G401 (cell line): ENCODE data around the gene UNC13A. TPM values are rescaled to one million over a fixed set of nuclear protein-coding genes. Genes with fewer than 3 reads are reported as not detected.

ENCODE experiments used
- DNase-seq: peaks from one replicate; pipeline ENCODE4 v3.0.0-alpha.2; 2015; ENCODE audit warnings: low spot score
- in situ Hi-C: cut with HindIII; loops from 2 replicates; pipeline ENCODE4 v1.10.0; 2016; ENCODE audit warnings: low sequenced_read_pairs, mixed read lengths
- total RNA-seq: library from RNA; depleted of rRNA; stranded (reverse); fragments of >200 nt; shearing (Covaris generic); gene quantifications from 2 replicates; pipeline ENCODE4 v1.2.3, GENCODE V29; 2014; rRNA removed

UNC13A gene
- 7.0 and 11.4 TPM in 2 replicates for total RNA-seq

GRCh38 chr19:17687857-17688784 is at the start of gene UNC13A:
Gene UNC13A (minus strand): TSS chr19:17688354. CDS start chr19:17688199, 155 bp downstream.
- in situ Hi-C loops, result no loop called here
- DNase-seq, result peak; percentile 84

- DNase-seq, result no peak
These were observed 49.6 kb upstream of the UNC13A start for GRCh38 chr19:17737690-17738153.

GRCh38 chr19:17735410-17735809 is 47.3 kb upstream of the UNC13A start:
- in situ Hi-C loops, result no loop called here
- no peak for DNase-seq

More at GRCh38 chr19:17737690-17738153, 49.6 kb upstream of the UNC13A start:
- in situ Hi-C loops, result no loop called here

- DNase-seq, result no peak
- in situ Hi-C loops, result no loop called here
These were observed 46.0 kb upstream of the UNC13A start for GRCh38 chr19:17734146-17734545.

GRCh38 chr19:17733127-17733526 is 45.0 kb upstream of the UNC13A start:
- no peak for DNase-seq
- in situ Hi-C loops, result no loop called here

GRCh38 chr19:17727843-17728242 is 39.7 kb upstream of the UNC13A start:
- DNase-seq, result no peak
- in situ Hi-C loops, result no loop called here

- in situ Hi-C loops, result no loop called here
- no peak for DNase-seq
These were observed 39.0 kb upstream of the UNC13A start for GRCh38 chr19:17726964-17727773.

GRCh38 chr19:17726136-17726741 is 38.1 kb upstream of the UNC13A start:
- in situ Hi-C loops, result no loop called here
- DNase-seq, result no peak

- in situ Hi-C loops, result no loop called here
These were observed 37.4 kb upstream of the UNC13A start for GRCh38 chr19:17725422-17726078.

GRCh38 chr19:17724655-17725054 is 36.5 kb upstream of the UNC13A start:
- DNase-seq, result no peak
- in situ Hi-C loops, result no loop called here

More at GRCh38 chr19:17725422-17726078, 37.4 kb upstream of the UNC13A start:
- no peak for DNase-seq

- in situ Hi-C loops, result no loop called here
- DNase-seq, result no peak
These were observed 34.6 kb upstream of the UNC13A start for GRCh38 chr19:17722655-17723240.

GRCh38 chr19:17721821-17722220 is 33.7 kb upstream of the UNC13A start:
- in situ Hi-C loops, result no loop called here
- DNase-seq, result no peak

- in situ Hi-C loops, result no loop called here
These were observed 33.0 kb upstream of the UNC13A start for GRCh38 chr19:17721111-17721628.

GRCh38 chr19:17720440-17720839 is 32.3 kb upstream of the UNC13A start:
- DNase-seq, result no peak
- in situ Hi-C loops, result no loop called here

More at GRCh38 chr19:17721111-17721628, 33.0 kb upstream of the UNC13A start:
- no peak for DNase-seq

GRCh38 chr19:17719730-17720400 is 31.7 kb upstream of the UNC13A start:
- in situ Hi-C loops, result no loop called here
- DNase-seq, result no peak

- DNase-seq, result peak; percentile 66
- in situ Hi-C loops, result no loop called here
These were observed 31.0 kb upstream of the UNC13A start, which contains the start of gene MAP1S for GRCh38 chr19:17718947-17719711. Gene MAP1S (plus strand): TSS chr19:17719480. CDS start chr19:17719503, 23 bp downstream.

- in situ Hi-C loops, result no loop called here
- DNase-seq, result no peak
These were observed 30.4 kb upstream of the UNC13A start for GRCh38 chr19:17718550-17718946.
